Activated CD8-positive, alpha-beta memory T cell treated with anti-CD3 and anti-CD28 coated beads, Interleukin-2, amount 50 U/mL, for 1 hour (primary cell): Measurements from ENCODE around the gene ZNF397.

Source experiments
- DNase-seq: peaks from one replicate; pipeline ENCODE4 v3.0.0-alpha.2; 2020; ENCODE audit errors: extremely low read depth

ZNF397 gene

DNA sequence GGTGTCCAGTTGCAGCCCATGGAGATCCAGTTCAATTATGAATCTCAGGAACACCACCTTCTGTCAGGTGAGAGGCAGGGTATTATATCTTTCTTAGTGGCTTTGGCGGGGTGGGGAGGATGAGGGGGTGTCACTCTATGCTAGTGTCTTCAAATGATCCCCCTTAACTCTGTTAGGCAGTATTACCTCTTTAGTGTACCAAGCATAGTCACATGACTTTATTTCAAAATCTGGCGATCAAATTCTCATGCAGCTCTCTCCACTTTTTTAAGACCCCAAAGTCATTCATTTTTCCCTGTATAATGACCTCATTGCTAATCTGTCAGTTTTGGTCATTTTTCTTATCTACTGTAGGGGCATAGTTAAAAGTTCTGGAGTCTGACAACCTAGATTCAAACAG is 50.3 kb downstream of the ZNF397 start:
- no peak for DNase-seq

- DNase-seq, result no peak
These were observed 55.2 kb downstream of the ZNF397 start for GRCh38 chr18:35296060-35296459.

GRCh38 chr18:35303610-35304009 is 62.8 kb downstream of the ZNF397 start:
- no peak for DNase-seq

GRCh38 chr18:35306588-35307250 is 65.9 kb downstream of the ZNF397 start:
- DNase-seq, result no peak
